WTC11 (cell line): ENCODE measurements around the gene NOXO1. TPM values are rescaled to one million over a fixed set of nuclear protein-coding genes. Genes with fewer than 3 reads are reported as not detected.

Experiments used
- ATAC-seq: fragments of 200-7000 bp; cut with Tn5 transposase; 2 replicates; pipeline ENCODE4 v1.10.0; 2021; ENCODE audit warnings: mild to moderate bottlenecking, moderate library complexity
- CTCF ChIA-PET: fragments of 300-600 bp; sonication (Branson Sonifier 250); formaldehyde crosslinking; loops from one replicate; lab custom pipeline; 2021; ENCODE audit warnings: antibody characterized with exemption; lab: Charles Lee
- POLR2A ChIA-PET: fragments of 350-600 bp; sonication (Branson Sonifier 250); formaldehyde crosslinking; loops from one replicate; lab custom pipeline; 2021; ENCODE audit warnings: antibody characterized with exemption; lab: Charles Lee
- DNase-seq: peaks from one replicate; pipeline ENCODE4 v3.0.0; 2021; ENCODE audit warnings: low spot score
- H3K27ac Mint-ChIP-seq: 2 replicates; pipeline ENCODE4 v1.8.0; 2021; ENCODE audit warnings: mixed read lengths
- H3K27me3 Mint-ChIP-seq: 2 replicates; pipeline ENCODE4 v1.8.0; 2021; ENCODE audit warnings: low read depth, mild to moderate bottlenecking, moderate library complexity, mixed read lengths
- H3K36me3 Mint-ChIP-seq: 2 replicates; pipeline ENCODE4 v1.8.0; 2021; ENCODE audit warnings: mixed read lengths
- H3K4me1 Mint-ChIP-seq: 2 replicates; pipeline ENCODE4 v1.8.0; 2022; ENCODE audit warnings: mixed read lengths
- H3K4me3 Mint-ChIP-seq: 2 replicates; pipeline ENCODE4 v1.8.0; 2021; ENCODE audit warnings: mild to moderate bottlenecking, moderate library complexity, mixed read lengths
- H3K9me3 Mint-ChIP-seq: 2 replicates; pipeline ENCODE4 v1.8.0; 2021; ENCODE audit warnings: mixed read lengths
- GABPB1 ChIP-seq: sonication (generic); formaldehyde crosslinking; IDR thresholded peaks from 2 replicates; pipeline ENCODE4 v1.8.1; 2023; ENCODE audit warnings: mild to moderate bottlenecking, missing genetic modification reagents
- KAT7 ChIP-seq: sonication (generic); formaldehyde crosslinking; IDR thresholded peaks from 2 replicates; pipeline ENCODE4 v1.8.1; 2023; ENCODE audit warnings: missing genetic modification reagents, mild to moderate bottlenecking, borderline replicate concordance
- RELA ChIP-seq: sonication (generic); formaldehyde crosslinking; IDR thresholded peaks from 2 replicates; pipeline ENCODE4 v1.8.1; 2022; ENCODE audit warnings: missing genetic modification reagents, mild to moderate bottlenecking, borderline replicate concordance
- SMAD4 ChIP-seq: sonication (generic); formaldehyde crosslinking; IDR thresholded peaks from 2 replicates; pipeline ENCODE4 v1.8.0; 2022; ENCODE audit warnings: mild to moderate bottlenecking, missing genetic modification reagents
- ZNF423 ChIP-seq: fragments of 250-450 bp; sonication (Bioruptor Pico); IDR thresholded peaks from 2 replicates; pipeline ENCODE4 v2.1.2; 2022; ENCODE audit warnings: mild to moderate bottlenecking, moderate library complexity
- ZNF671 ChIP-seq: fragments of 250-450 bp; sonication (Bioruptor Pico); IDR thresholded peaks from 2 replicates; pipeline ENCODE4 v1.8.0; 2021; ENCODE audit warnings: mild to moderate bottlenecking
- total RNA-seq: library from RNA; stranded (reverse); gene quantifications from 3 replicates; pipeline ENCODE4 v1.2.3, GENCODE V29; 2021
- TF ChIP-seq, protein P1 (sequence below): sonication (generic); formaldehyde crosslinking; IDR thresholded peaks from 2 replicates; pipeline ENCODE4 v1.8.1; 2023; ENCODE audit warnings: mild to moderate bottlenecking, moderate library complexity, missing genetic modification reagents
- TF ChIP-seq, protein P2 (sequence below): sonication (generic); formaldehyde crosslinking; IDR thresholded peaks from 2 replicates; pipeline ENCODE4 v1.8.1; 2022; ENCODE audit warnings: mild to moderate bottlenecking, missing genetic modification reagents, moderate library complexity, borderline replicate concordance
- TF ChIP-seq, protein P3 (sequence below): fragments of 200-600 bp; IDR thresholded peaks from 2 replicates; pipeline ENCODE4 v1.8.0; 2022; ENCODE audit warnings: antibody characterized with exemption
- TF ChIP-seq, protein P4 (sequence below): sonication (generic); formaldehyde crosslinking; IDR thresholded peaks from 2 replicates; pipeline ENCODE4 v1.8.0; 2022; ENCODE audit warnings: mild to moderate bottlenecking, missing genetic modification reagents
- TF ChIP-seq, protein P5 (sequence below): sonication (generic); formaldehyde crosslinking; IDR thresholded peaks from 2 replicates; pipeline ENCODE4 v1.8.0; 2023; ENCODE audit warnings: mild to moderate bottlenecking, missing genetic modification reagents
- TF ChIP-seq, protein P6 (sequence below): sonication (generic); formaldehyde crosslinking; IDR thresholded peaks from 2 replicates; pipeline ENCODE4 v1.8.0; 2022; ENCODE audit warnings: mild to moderate bottlenecking, missing genetic modification reagents
- TF ChIP-seq, protein P7 (sequence below): fragments of 250-450 bp; sonication (Bioruptor Pico); IDR thresholded peaks from 2 replicates; pipeline ENCODE4 v1.9.0; 2021; ENCODE audit warnings: mild to moderate bottlenecking
- TF ChIP-seq, protein P8 (sequence below): sonication (generic); formaldehyde crosslinking; IDR thresholded peaks from 2 replicates; pipeline ENCODE4 v1.8.0; 2023; ENCODE audit warnings: missing genetic modification reagents, mild to moderate bottlenecking, borderline replicate concordance

Gene NOXO1
- total RNA-seq, 1 experiment from 2014 or later, result 5.7 TPM

DNA sequence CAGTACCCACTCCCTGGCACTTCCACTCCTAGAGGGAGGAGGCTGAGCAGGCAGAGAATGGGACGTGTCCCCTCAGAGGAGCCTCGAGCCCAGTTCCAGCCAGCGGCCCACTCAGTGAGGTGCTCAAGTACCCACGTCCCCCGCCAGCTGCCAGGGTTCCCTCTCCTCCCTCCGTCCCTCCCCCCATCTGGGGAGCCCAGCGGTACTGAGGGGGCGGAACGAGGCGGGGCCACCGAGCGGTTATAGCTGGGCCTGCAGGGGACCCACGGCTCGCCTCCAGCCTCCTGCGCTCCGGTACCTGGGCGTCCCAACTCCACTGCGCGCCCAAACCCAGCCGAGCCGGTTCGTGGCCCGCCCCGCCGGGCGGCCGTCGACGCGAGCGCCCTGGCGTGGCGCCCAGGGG is 38.2 kb upstream of the NOXO1 start, which contains the start of gene NPW:
NPW (plus strand) TSS at position 268 of the 403 bp plus-strand sequence.
- no peak for TF ChIP-seq RELA (CRISPR knock-in tag)
- TF ChIP-seq, protein P1, sequence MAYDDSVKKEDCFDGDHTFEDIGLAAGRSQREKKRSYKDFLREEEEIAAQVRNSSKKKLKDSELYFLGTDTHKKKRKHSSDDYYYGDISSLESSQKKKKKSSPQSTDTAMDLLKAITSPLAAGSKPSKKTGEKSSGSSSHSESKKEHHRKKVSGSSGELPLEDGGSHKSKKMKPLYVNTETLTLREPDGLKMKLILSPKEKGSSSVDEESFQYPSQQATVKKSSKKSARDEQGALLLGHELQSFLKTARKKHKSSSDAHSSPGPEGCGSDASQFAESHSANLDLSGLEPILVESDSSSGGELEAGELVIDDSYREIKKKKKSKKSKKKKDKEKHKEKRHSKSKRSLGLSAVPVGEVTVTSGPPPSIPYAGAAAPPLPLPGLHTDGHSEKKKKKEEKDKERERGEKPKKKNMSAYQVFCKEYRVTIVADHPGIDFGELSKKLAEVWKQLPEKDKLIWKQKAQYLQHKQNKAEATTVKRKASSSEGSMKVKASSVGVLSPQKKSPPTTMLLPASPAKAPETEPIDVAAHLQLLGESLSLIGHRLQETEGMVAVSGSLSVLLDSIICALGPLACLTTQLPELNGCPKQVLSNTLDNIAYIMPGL, result 0 out of 2 replicates have a peak, but pooled peaks have one; percentile 2
- TF ChIP-seq, protein P2, sequence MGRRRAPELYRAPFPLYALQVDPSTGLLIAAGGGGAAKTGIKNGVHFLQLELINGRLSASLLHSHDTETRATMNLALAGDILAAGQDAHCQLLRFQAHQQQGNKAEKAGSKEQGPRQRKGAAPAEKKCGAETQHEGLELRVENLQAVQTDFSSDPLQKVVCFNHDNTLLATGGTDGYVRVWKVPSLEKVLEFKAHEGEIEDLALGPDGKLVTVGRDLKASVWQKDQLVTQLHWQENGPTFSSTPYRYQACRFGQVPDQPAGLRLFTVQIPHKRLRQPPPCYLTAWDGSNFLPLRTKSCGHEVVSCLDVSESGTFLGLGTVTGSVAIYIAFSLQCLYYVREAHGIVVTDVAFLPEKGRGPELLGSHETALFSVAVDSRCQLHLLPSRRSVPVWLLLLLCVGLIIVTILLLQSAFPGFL (CRISPR knock-in tag), result no peak
- TF ChIP-seq, protein P3, sequence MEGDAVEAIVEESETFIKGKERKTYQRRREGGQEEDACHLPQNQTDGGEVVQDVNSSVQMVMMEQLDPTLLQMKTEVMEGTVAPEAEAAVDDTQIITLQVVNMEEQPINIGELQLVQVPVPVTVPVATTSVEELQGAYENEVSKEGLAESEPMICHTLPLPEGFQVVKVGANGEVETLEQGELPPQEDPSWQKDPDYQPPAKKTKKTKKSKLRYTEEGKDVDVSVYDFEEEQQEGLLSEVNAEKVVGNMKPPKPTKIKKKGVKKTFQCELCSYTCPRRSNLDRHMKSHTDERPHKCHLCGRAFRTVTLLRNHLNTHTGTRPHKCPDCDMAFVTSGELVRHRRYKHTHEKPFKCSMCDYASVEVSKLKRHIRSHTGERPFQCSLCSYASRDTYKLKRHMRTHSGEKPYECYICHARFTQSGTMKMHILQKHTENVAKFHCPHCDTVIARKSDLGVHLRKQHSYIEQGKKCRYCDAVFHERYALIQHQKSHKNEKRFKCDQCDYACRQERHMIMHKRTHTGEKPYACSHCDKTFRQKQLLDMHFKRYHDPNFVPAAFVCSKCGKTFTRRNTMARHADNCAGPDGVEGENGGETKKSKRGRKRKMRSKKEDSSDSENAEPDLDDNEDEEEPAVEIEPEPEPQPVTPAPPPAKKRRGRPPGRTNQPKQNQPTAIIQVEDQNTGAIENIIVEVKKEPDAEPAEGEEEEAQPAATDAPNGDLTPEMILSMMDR, result no peak
- TF ChIP-seq KAT7, result 0 out of 2 replicates have a peak, but pooled peaks have one; percentile 33
- TF ChIP-seq, protein P4, sequence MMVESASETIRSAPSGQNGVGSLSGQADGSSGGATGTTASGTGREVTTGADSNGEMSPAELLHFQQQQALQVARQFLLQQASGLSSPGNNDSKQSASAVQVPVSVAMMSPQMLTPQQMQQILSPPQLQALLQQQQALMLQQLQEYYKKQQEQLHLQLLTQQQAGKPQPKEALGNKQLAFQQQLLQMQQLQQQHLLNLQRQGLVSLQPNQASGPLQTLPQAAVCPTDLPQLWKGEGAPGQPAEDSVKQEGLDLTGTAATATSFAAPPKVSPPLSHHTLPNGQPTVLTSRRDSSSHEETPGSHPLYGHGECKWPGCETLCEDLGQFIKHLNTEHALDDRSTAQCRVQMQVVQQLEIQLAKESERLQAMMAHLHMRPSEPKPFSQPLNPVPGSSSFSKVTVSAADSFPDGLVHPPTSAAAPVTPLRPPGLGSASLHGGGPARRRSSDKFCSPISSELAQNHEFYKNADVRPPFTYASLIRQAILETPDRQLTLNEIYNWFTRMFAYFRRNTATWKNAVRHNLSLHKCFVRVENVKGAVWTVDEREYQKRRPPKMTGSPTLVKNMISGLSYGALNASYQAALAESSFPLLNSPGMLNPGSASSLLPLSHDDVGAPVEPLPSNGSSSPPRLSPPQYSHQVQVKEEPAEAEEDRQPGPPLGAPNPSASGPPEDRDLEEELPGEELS (CRISPR knock-in tag), result 0 out of 2 replicates have a peak, but pooled peaks have one; percentile 12
- no peak for TF ChIP-seq SMAD4 (CRISPR knock-in tag)
- ChIA-PET POLR2A (no interaction called here), CTCF (interaction anchor here (0.9 to 3.4 kb wide), 9 partner anchors 13 to 639 kb away, joined by 3 to 40 read pairs (median 6); partner anchors contain the start of genes NTHL1 and TSC2)
- H3K27me3 Mint-ChIP-seq, result peaks cover 69% of the 10 kb centered on the region
- H3K4me3 Mint-ChIP-seq, result peak within 1 kb of the TSS; percentile 72
- H3K27ac Mint-ChIP-seq, result no peak within 1 kb of the TSS
- H3K9me3 Mint-ChIP-seq, result no peaks in the 10 kb centered on the region
- H3K4me1 Mint-ChIP-seq, result peaks cover 10% of the 10 kb centered on the region
- peak; percentile 70 for DNase-seq
- no peaks in the 10 kb centered on the region for H3K36me3 Mint-ChIP-seq
- peak; percentile 25 for ATAC-seq

DNA sequence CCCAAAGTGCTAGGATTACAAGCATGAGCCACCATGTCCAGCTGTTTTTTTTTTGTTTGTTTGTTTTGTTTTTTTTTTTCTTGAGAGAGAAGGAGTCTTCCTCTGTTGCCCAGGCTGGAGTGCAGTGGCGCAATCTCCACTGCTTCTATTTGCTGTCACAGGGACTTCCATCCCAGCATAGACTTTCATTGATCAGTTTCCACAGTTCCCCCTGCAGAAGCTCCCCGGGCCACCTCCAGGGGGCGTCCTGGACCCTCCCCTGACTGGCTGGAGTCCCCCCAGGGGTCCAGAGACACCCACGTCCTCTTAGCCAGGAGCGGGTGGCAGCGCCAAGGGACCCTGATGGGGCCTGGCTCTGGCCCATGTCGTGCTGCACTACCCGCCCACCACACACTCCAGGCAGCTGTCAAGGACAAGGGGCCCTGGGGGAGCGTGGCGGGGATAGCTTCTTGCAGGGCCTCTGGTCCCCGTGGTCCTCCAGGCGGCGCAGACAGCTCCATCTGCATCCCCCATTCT is 35.2 kb upstream of the NOXO1 start:
- peaks cover 2% of the 10 kb centered on the region; the same call in 1 of the 2 replicates for H3K4me1 Mint-ChIP-seq
- H3K27me3 Mint-ChIP-seq, result peaks cover 53% of the 10 kb centered on the region
- POLR2A ChIA-PET, result interaction anchor here (1.1 kb wide), 1 partner anchor 108 kb away, joined by 3 read pairs; no protein-coding TSS in a partner anchor
- H3K4me3 Mint-ChIP-seq, result no peak overlapping the region
- peak; percentile 66 for DNase-seq
- CTCF ChIA-PET, result interaction anchor here (0.5 to 6.5 kb wide), 37 partner anchors 9 to 1828 kb away, joined by 3 to 82 read pairs (median 4); partner anchors contain the start of genes NOXO1, NTHL1, PKD1 and TBL3
- no peak overlapping the region for H3K27ac Mint-ChIP-seq
- H3K9me3 Mint-ChIP-seq, result no peaks in the 10 kb centered on the region
- ATAC-seq, result peak; percentile 17
- no peaks in the 10 kb centered on the region for H3K36me3 Mint-ChIP-seq
- TF ChIP-seq GABPB1 (peak; percentile 15; the same call in 1 of the 2 replicates), ZNF423 (CRISPR knock-in tag) (peak; percentile 76), ZNF671 (CRISPR knock-in tag) (no peak)
- TF ChIP-seq, protein P5, sequence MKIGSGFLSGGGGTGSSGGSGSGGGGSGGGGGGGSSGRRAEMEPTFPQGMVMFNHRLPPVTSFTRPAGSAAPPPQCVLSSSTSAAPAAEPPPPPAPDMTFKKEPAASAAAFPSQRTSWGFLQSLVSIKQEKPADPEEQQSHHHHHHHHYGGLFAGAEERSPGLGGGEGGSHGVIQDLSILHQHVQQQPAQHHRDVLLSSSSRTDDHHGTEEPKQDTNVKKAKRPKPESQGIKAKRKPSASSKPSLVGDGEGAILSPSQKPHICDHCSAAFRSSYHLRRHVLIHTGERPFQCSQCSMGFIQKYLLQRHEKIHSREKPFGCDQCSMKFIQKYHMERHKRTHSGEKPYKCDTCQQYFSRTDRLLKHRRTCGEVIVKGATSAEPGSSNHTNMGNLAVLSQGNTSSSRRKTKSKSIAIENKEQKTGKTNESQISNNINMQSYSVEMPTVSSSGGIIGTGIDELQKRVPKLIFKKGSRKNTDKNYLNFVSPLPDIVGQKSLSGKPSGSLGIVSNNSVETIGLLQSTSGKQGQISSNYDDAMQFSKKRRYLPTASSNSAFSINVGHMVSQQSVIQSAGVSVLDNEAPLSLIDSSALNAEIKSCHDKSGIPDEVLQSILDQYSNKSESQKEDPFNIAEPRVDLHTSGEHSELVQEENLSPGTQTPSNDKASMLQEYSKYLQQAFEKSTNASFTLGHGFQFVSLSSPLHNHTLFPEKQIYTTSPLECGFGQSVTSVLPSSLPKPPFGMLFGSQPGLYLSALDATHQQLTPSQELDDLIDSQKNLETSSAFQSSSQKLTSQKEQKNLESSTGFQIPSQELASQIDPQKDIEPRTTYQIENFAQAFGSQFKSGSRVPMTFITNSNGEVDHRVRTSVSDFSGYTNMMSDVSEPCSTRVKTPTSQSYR, result no peak
- TF ChIP-seq, protein P3, result peak; percentile 60; the same call in 1 of the 2 replicates
- TF ChIP-seq, protein P6, sequence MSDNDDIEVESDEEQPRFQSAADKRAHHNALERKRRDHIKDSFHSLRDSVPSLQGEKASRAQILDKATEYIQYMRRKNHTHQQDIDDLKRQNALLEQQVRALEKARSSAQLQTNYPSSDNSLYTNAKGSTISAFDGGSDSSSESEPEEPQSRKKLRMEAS, result no peak
- TF ChIP-seq, protein P7, sequence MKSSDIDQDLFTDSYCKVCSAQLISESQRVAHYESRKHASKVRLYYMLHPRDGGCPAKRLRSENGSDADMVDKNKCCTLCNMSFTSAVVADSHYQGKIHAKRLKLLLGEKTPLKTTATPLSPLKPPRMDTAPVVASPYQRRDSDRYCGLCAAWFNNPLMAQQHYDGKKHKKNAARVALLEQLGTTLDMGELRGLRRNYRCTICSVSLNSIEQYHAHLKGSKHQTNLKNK (CRISPR knock-in tag), result no peak
- TF ChIP-seq, protein P8, sequence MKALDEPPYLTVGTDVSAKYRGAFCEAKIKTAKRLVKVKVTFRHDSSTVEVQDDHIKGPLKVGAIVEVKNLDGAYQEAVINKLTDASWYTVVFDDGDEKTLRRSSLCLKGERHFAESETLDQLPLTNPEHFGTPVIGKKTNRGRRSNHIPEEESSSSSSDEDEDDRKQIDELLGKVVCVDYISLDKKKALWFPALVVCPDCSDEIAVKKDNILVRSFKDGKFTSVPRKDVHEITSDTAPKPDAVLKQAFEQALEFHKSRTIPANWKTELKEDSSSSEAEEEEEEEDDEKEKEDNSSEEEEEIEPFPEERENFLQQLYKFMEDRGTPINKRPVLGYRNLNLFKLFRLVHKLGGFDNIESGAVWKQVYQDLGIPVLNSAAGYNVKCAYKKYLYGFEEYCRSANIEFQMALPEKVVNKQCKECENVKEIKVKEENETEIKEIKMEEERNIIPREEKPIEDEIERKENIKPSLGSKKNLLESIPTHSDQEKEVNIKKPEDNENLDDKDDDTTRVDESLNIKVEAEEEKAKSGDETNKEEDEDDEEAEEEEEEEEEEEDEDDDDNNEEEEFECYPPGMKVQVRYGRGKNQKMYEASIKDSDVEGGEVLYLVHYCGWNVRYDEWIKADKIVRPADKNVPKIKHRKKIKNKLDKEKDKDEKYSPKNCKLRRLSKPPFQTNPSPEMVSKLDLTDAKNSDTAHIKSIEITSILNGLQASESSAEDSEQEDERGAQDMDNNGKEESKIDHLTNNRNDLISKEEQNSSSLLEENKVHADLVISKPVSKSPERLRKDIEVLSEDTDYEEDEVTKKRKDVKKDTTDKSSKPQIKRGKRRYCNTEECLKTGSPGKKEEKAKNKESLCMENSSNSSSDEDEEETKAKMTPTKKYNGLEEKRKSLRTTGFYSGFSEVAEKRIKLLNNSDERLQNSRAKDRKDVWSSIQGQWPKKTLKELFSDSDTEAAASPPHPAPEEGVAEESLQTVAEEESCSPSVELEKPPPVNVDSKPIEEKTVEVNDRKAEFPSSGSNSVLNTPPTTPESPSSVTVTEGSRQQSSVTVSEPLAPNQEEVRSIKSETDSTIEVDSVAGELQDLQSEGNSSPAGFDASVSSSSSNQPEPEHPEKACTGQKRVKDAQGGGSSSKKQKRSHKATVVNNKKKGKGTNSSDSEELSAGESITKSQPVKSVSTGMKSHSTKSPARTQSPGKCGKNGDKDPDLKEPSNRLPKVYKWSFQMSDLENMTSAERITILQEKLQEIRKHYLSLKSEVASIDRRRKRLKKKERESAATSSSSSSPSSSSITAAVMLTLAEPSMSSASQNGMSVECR (CRISPR knock-in tag), result no peak
